Upper lobe of left lung (tissue), 6 donors: Measurements from ENCODE around the gene SERINC2. TPM values are rescaled to one million over a fixed set of nuclear protein-coding genes. Genes with fewer than 3 reads are reported as not detected.

Experiments used
- ATAC-seq, 2 donors: fragments of 200-7000 bp; cut with Tn5 transposase; one replicate each; pipeline ENCODE4 v1.9.1; 2022; ENCODE audit warnings: mild to moderate bottlenecking in 2 of 2, moderate library complexity in 2 of 2; ENCODE audit not compliant: low FRiP score in 2 of 2
- DNase-seq, 2 donors: peaks; one replicate each; pipeline ENCODE4 v3.0.0-alpha.2; 2019 to 2020
- H3K27ac ChIP-seq, 4 donors: fragments of 200-600 bp; sonication (generic); one replicate each; pipeline ENCODE4 v1.5.1; 2016 to 2019
- H3K27me3 ChIP-seq, 4 donors: fragments of 200-600 bp; sonication (generic); one replicate each; pipeline ENCODE4 v1.5.1; 2017 to 2019
- H3K36me3 ChIP-seq, 4 donors: fragments of 200-600 bp; sonication (generic); one replicate each; pipeline ENCODE4 v1.5.1; 2016 to 2019
- H3K4me1 ChIP-seq, 4 donors: fragments of 200-600 bp; sonication (generic); one replicate each; pipeline ENCODE4 v1.5.1; 2018 to 2019
- H3K4me3 ChIP-seq, 4 donors: fragments of 200-600 bp; sonication (generic); one replicate each; pipeline ENCODE4 v1.5.1; 2017 to 2019; ENCODE audit warnings: mild to moderate bottlenecking in 2 of 4, moderate library complexity in 1 of 4
- H3K9me3 ChIP-seq, 4 donors: fragments of 200-600 bp; sonication (generic); one replicate each; pipeline ENCODE4 v1.5.1; 2018 to 2019
- EP300 ChIP-seq, 4 donors: sonication (generic); formaldehyde crosslinking; IDR thresholded peaks; one replicate each; pipeline ENCODE4 v1.5.1; 2017; ENCODE audit warnings: antibody characterized with exemption in 4 of 4, control low read depth in 2 of 4
- POLR2A ChIP-seq, 4 donors: fragments of 450-650 bp; IDR thresholded peaks; one replicate each; pipeline ENCODE4 v1.5.1; 2016 to 2017; ENCODE audit warnings: antibody characterized with exemption in 4 of 4, mild to moderate bottlenecking in 2 of 4
- POLR2AphosphoS5 ChIP-seq, 2 donors: sonication (generic); formaldehyde crosslinking; IDR thresholded peaks; one replicate each; pipeline ENCODE4 v1.5.1; 2017; ENCODE audit warnings: antibody characterized with exemption in 2 of 2
- WGBS, 2 donors: methylation state at CpG; one replicate each; pipeline ENCODE4 v1.1.5; 2017 to 2018; 5-methylcytosine and 5-hydroxymethylcytosine counted together
- total RNA-seq, 6 donors: library from RNA; depleted of rRNA in 4 of 6; stranded (reverse); fragments of >200 nt in 4 of 6; gene quantifications; one replicate each; pipeline versions ENCODE4 v1.1.0 to v1.2.1, GENCODE V29; 2016 to 2021
- TF ChIP-seq, protein P1 (sequence below), 6 experiments: fragments of 450-650 bp in 4 of 6; fragments of 200-600 bp in 2 of 6; sonication (generic) in 2 of 6; IDR thresholded peaks; one replicate each; pipeline ENCODE4 v1.5.1; 2016 to 2019; ENCODE audit warnings: antibody characterized with exemption in 6 of 6
- donor health status: DM: no; HTN: no; CAD: no; lungs with moderate emphysema.
- donor health status: DM: no; HTN: yes; CAD: no; lungs with severe emphysema.

Gene SERINC2
- total RNA-seq, 6 donors from 2014 or later, result 32.3 to 45.9 (median 42.1) TPM

GRCh38 chr1:31435471-31436409 is 22.7 kb downstream of the SERINC2 start:
- Histone ChIP-seq H3K4me1 (no peaks in the 10 kb centered on the region), H3K36me3 (peaks cover 0 to 3% (median 0%) of the 10 kb centered on the region in 4 donors), H3K27ac (no peak overlapping the region), H3K27me3 (no peaks in the 10 kb centered on the region), H3K4me3 (no peak overlapping the region), H3K9me3 (no peaks in the 10 kb centered on the region)
- WGBS, 2 donors, result 87 to 89% methylated on average over 13 of the region's 13 CpGs
- TF ChIP-seq EP300 (IDR thresholded peaks at IDR 0.05) (no peak), POLR2AphosphoS5 (IDR thresholded peaks at IDR 0.05) (no peak), POLR2A (IDR thresholded peaks at IDR 0.05) (no peak)
- TF ChIP-seq, protein P1, sequence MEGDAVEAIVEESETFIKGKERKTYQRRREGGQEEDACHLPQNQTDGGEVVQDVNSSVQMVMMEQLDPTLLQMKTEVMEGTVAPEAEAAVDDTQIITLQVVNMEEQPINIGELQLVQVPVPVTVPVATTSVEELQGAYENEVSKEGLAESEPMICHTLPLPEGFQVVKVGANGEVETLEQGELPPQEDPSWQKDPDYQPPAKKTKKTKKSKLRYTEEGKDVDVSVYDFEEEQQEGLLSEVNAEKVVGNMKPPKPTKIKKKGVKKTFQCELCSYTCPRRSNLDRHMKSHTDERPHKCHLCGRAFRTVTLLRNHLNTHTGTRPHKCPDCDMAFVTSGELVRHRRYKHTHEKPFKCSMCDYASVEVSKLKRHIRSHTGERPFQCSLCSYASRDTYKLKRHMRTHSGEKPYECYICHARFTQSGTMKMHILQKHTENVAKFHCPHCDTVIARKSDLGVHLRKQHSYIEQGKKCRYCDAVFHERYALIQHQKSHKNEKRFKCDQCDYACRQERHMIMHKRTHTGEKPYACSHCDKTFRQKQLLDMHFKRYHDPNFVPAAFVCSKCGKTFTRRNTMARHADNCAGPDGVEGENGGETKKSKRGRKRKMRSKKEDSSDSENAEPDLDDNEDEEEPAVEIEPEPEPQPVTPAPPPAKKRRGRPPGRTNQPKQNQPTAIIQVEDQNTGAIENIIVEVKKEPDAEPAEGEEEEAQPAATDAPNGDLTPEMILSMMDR (IDR thresholded peaks at IDR 0.05), result no peak
- ATAC-seq, result peak in 1 of 2 donors; percentile 9
- DNase-seq, result peak in 1 of 2 donors; percentile 18

DNA sequence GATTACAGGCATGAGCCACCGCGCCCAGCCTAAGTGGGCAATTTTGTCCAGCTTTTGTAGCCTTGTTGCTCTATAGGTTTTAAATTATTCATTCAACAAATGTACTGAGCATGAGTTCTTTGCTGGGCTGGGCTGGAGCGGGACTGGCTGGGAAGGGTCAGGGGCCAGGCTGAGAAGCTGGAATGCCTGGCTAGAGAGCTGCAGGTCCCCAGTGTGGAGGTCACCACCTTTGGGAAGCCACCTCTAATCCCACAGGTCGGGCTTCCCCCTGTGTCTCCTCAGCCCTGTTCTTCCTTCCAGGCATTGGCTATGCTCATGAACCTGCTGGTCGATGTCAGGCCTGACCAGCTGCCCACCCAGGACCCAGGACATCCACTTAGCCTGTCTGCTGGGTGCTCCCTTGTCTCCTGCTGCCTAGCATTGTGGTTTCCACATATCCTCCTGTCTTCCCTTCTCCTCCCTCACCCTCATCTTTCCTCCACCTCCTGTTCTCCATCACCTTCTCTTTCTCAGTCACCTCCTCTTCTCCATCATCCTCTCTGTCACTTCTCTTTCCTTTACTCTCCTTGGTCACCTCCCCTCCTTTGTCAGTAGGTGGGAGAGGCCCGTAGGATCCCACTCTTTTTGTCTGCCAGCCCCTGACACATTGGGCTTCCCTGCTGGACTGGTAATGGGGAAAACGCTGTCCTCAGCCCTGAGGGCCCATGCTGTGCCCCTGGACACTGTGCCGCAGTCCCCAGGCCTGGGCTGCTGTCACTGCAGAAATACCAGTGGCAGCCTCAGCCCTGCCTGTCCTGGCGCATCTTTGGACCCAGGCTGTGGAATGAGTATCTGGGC is 23.8 kb downstream of the SERINC2 start:
- no peak for TF ChIP-seq POLR2AphosphoS5 (IDR thresholded peaks at IDR 0.05)
- TF ChIP-seq, protein P1 (IDR thresholded peaks at IDR 0.05), result no peak
- no peak for TF ChIP-seq POLR2A (IDR thresholded peaks at IDR 0.05)
- TF ChIP-seq EP300 (IDR thresholded peaks at IDR 0.05), result no peak
- Histone ChIP-seq H3K4me3 (no peak overlapping the region), H3K27me3 (no peaks in the 10 kb centered on the region), H3K4me1 (no peaks in the 10 kb centered on the region), H3K9me3 (no peaks in the 10 kb centered on the region), H3K36me3 (peaks cover 0 to 3% (median 0%) of the 10 kb centered on the region in 4 donors), H3K27ac (no peak overlapping the region)
- WGBS, 2 donors, result 75 to 86% methylated on average over 7 to 9 of the region's 9 CpGs
- no peak for DNase-seq
- ATAC-seq, result no peak

- no peak for DNase-seq
These were observed 24.5 kb downstream of the SERINC2 start for GRCh38 chr1:31437433-31438037.

DNA sequence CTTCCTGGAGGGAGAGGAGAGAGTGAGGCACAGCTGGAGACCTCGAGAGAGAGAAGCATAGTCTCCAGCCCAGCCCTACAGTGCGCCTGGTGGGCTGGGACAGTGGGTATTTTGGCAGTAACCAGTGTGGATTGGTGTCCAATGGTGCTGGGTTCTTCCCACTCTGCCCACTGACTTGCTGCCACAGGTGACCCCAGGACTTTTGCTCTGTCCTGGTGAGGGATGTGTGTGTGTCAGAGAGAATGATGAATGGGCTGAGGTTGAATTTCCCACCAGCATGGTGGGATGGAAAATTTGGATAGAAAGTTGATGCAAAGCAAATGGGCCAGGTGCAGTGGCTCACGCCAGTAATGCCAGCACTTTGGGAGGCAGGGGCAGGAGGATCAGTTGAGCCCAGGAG is 26.3 kb downstream of the SERINC2 start:
- no peak for DNase-seq
- 71 to 81% methylated on average over 3 of the region's 3 CpGs for WGBS, 2 donors

More at GRCh38 chr1:31437433-31438037, 24.5 kb downstream of the SERINC2 start:
- no peak overlapping the region for H3K27ac ChIP-seq
- no peaks in the 10 kb centered on the region for H3K9me3 ChIP-seq
- no peaks in the 10 kb centered on the region for H3K27me3 ChIP-seq
- no peak overlapping the region for H3K4me3 ChIP-seq
- peaks cover 0 to 3% (median 0%) of the 10 kb centered on the region in 4 donors for H3K36me3 ChIP-seq
- whole genome bisulfite sequencing, 2 donors, result 77 to 81% methylated on average over 11 of the region's 11 CpGs
- ATAC-seq, result no peak
- no peaks in the 10 kb centered on the region for H3K4me1 ChIP-seq
- no peak for TF ChIP-seq POLR2AphosphoS5 (IDR thresholded peaks at IDR 0.05)
- TF ChIP-seq POLR2A (IDR thresholded peaks at IDR 0.05), result no peak
- TF ChIP-seq EP300 (IDR thresholded peaks at IDR 0.05), result no peak
- TF ChIP-seq, protein P1 (IDR thresholded peaks at IDR 0.05), result no peak

More for the DNA sequence above, 26.3 kb downstream of the SERINC2 start:
- no peak for ATAC-seq
- no peak for TF ChIP-seq POLR2AphosphoS5 (IDR thresholded peaks at IDR 0.05)
- TF ChIP-seq, protein P1 (IDR thresholded peaks at IDR 0.05), result no peak
- TF ChIP-seq POLR2A (IDR thresholded peaks at IDR 0.05), result no peak
- no peak for TF ChIP-seq EP300 (IDR thresholded peaks at IDR 0.05)
- Histone ChIP-seq H3K4me1 (no peaks in the 10 kb centered on the region), H3K27me3 (no peaks in the 10 kb centered on the region), H3K36me3 (no peaks in the 10 kb centered on the region), H3K27ac (no peak overlapping the region), H3K4me3 (no peak overlapping the region), H3K9me3 (no peaks in the 10 kb centered on the region)
